Progenitor cell of endocrine pancreas (in vitro differentiated cells): Measurements from ENCODE around the gene AQP11. TPM values are rescaled to one million over a fixed set of nuclear protein-coding genes. Genes with fewer than 3 reads are reported as not detected.
"Not testable (repeated sequence)": the region's sequence is repeated elsewhere in the genome, so short reads cannot be mapped to it uniquely, and the experiment has no call there.

Experiments used
- DNase-seq: peaks from one replicate; pipeline ENCODE4 v3.0.0; 2021; ENCODE audit warnings: low spot score; ENCODE audit not compliant: unreplicated experiment
- H3K27ac Mint-ChIP-seq: 2 replicates; pipeline ENCODE4 v1.8.0; 2021; ENCODE audit warnings: mild to moderate bottlenecking, moderate library complexity, mixed read lengths
- H3K27me3 Mint-ChIP-seq: 2 replicates; pipeline ENCODE4 v1.8.0; 2021; ENCODE audit warnings: mixed read lengths
- H3K36me3 Mint-ChIP-seq: 2 replicates; pipeline ENCODE4 v1.8.0; 2022; ENCODE audit warnings: mixed read lengths; ENCODE audit not compliant: insufficient read depth
- H3K4me1 Mint-ChIP-seq: 2 replicates; pipeline ENCODE4 v1.8.0; 2021; ENCODE audit warnings: low read depth, mixed read lengths
- H3K4me3 Mint-ChIP-seq: 2 replicates; pipeline ENCODE4 v1.8.0; 2021; ENCODE audit warnings: low read depth, mild to moderate bottlenecking, moderate library complexity, mixed read lengths
- H3K9me3 Mint-ChIP-seq: 2 replicates; pipeline ENCODE4 v1.8.0; 2021; ENCODE audit warnings: low read depth, mixed read lengths
- CTCF ChIP-seq: fragments of 200-600 bp; sonication (generic); IDR thresholded peaks from one replicate; pipeline ENCODE4 v1.5.0; 2021; ENCODE audit warnings: antibody characterized with exemption, mild to moderate bottlenecking; ENCODE audit not compliant: unreplicated experiment
- total RNA-seq: library from RNA; stranded (reverse); gene quantifications from 2 replicates; pipeline ENCODE4 v1.2.1, GENCODE V29; 2021

AQP11 gene
- total RNA-seq, 1 donor from 2014 or later = 2.3 TPM

GRCh38 chr11:77548552-77549445, 41.0 kb upstream of the AQP11 start:
- no peak for TF ChIP-seq CTCF
- peaks cover 6% of the 10 kb centered on the region for H3K9me3 Mint-ChIP-seq
- no peak overlapping the region for H3K27ac Mint-ChIP-seq

GRCh38 chr11:77551426-77551825, 38.3 kb upstream of the AQP11 start:
- not testable (repeated sequence) for DNase-seq

More at GRCh38 chr11:77548552-77549445, 41.0 kb upstream of the AQP11 start:
- Mint-ChIP-seq H3K4me3 (no peak overlapping the region), H3K36me3 (no peaks in the 10 kb centered on the region), H3K27me3 (no peaks in the 10 kb centered on the region), H3K4me1 (no peaks in the 10 kb centered on the region)
- DNase-seq = no peak

GRCh38 chr11:77557553-77557952, 32.2 kb upstream of the AQP11 start:
- no peak for DNase-seq
- peaks cover 4% of the 10 kb centered on the region for H3K4me1 Mint-ChIP-seq
- peaks cover 6% of the 10 kb centered on the region for H3K9me3 Mint-ChIP-seq
- H3K27ac Mint-ChIP-seq = no peak overlapping the region
- no peak overlapping the region for H3K4me3 Mint-ChIP-seq
- no peaks in the 10 kb centered on the region for H3K36me3 Mint-ChIP-seq
- H3K27me3 Mint-ChIP-seq = no peaks in the 10 kb centered on the region
- TF ChIP-seq CTCF = peak; percentile 18

More at GRCh38 chr11:77551426-77551825, 38.3 kb upstream of the AQP11 start:
- H3K36me3 Mint-ChIP-seq, H3K4me1 Mint-ChIP-seq, H3K27ac Mint-ChIP-seq, H3K4me3 Mint-ChIP-seq, H3K9me3 Mint-ChIP-seq, H3K27me3 Mint-ChIP-seq: not testable (repeated sequence)

DNA sequence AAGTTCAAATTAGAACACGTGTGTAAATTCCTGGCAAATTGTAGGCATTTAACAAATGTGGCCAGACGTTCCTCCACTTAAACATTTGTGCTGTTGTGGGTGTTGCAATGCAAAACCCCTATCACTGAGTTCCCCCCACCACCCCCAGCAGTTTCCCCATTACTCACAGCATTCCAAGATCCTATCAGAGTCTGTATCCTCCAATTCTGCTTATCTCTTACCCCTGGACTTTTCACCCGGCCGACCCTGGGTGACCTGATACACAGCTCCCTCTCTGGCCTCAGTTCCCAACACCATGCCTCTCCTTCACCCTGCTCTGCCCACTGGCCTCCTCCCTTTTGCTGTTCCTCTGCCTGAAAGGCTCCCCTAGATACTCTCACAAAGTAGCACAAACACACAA, 31.4 kb upstream of the AQP11 start:
- Mint-ChIP-seq H3K4me1 (peaks cover 4% of the 10 kb centered on the region), H3K27ac (no peak overlapping the region), H3K9me3 (peaks cover 12% of the 10 kb centered on the region), H3K27me3 (no peaks in the 10 kb centered on the region), H3K4me3 (no peak overlapping the region), H3K36me3 (no peaks in the 10 kb centered on the region)
- no peak for DNase-seq
- TF ChIP-seq CTCF = no peak

- peaks cover 20% of the 10 kb centered on the region for H3K9me3 Mint-ChIP-seq
- H3K27me3 Mint-ChIP-seq = no peaks in the 10 kb centered on the region
- H3K36me3 Mint-ChIP-seq = peaks cover 1% of the 10 kb centered on the region
- no peak for DNase-seq
- no peak overlapping the region for H3K27ac Mint-ChIP-seq
- H3K4me1 Mint-ChIP-seq = peaks cover 4% of the 10 kb centered on the region
- H3K4me3 Mint-ChIP-seq = no peak overlapping the region
- no peak for TF ChIP-seq CTCF
Observed at GRCh38 chr11:77559686-77560401, 29.9 kb upstream of the AQP11 start.
